ENCODE measurements around the gene RNF149.

- TF ChIP-seq CTCF (IDR thresholded peaks at IDR 0.05) (no peak), POLR2A (IDR thresholded peaks at IDR 0.05) (no peak), POLR2AphosphoS5 (IDR thresholded peaks at IDR 0.05; ENCODE audit: insufficient read depth in 1 of 2, low read depth in 1 of 2) (no peak)
These were observed 45.1 kb downstream of the RNF149 start for GRCh38 chr2:101263377-101263800.

All from vagina (tissue), 2 donors.